Kidney capillary endothelial cell (primary cell): ENCODE results near the gene B4GALT5.
"Not testable (repeated sequence)": the region's sequence is repeated elsewhere in the genome, so short reads cannot be mapped to it uniquely, and the experiment has no call there.

ENCODE experiments used
- DNase-seq: peaks from one replicate; pipeline ENCODE4 v3.0.0-alpha.2; 2018; ENCODE audit warnings: low spot score

Gene B4GALT5

GRCh38 chr20:49680484-49680883, 33.2 kb downstream of the B4GALT5 start:
- no peak for DNase-seq

- DNase-seq: no peak
These were observed 34.0 kb downstream of the B4GALT5 start for GRCh38 chr20:49679634-49680033.

GRCh38 chr20:49677777-49678758, 35.6 kb downstream of the B4GALT5 start:
- no peak for DNase-seq

- DNase-seq: peak; percentile 54
These were observed 36.9 kb downstream of the B4GALT5 start for GRCh38 chr20:49676581-49677291.

- DNase-seq: no peak
These were observed 38.1 kb downstream of the B4GALT5 start for GRCh38 chr20:49675368-49676151.

GRCh38 chr20:49674383-49675352, 39.0 kb downstream of the B4GALT5 start:
- DNase-seq: no peak

- no peak for DNase-seq
These were observed 41.5 kb downstream of the B4GALT5 start for GRCh38 chr20:49672096-49672664.

- no peak for DNase-seq
These were observed 42.2 kb downstream of the B4GALT5 start for GRCh38 chr20:49671433-49671832.

- DNase-seq: no peak
These were observed 44.0 kb downstream of the B4GALT5 start for GRCh38 chr20:49669601-49670189.

- not testable (repeated sequence) for DNase-seq
These were observed 44.8 kb downstream of the B4GALT5 start for GRCh38 chr20:49668878-49669195.

GRCh38 chr20:49668181-49668877, 45.3 kb downstream of the B4GALT5 start:
- no peak for DNase-seq

- DNase-seq: no peak
These were observed 46.8 kb downstream of the B4GALT5 start for GRCh38 chr20:49666911-49667310.

GRCh38 chr20:49665796-49666195, 47.9 kb downstream of the B4GALT5 start:
- DNase-seq: no peak

- DNase-seq: no peak
These were observed 48.9 kb downstream of the B4GALT5 start for GRCh38 chr20:49664612-49665313.

- DNase-seq: no peak
These were observed 50.6 kb downstream of the B4GALT5 start for GRCh38 chr20:49663112-49663511.

- DNase-seq: peak; percentile 16
These were observed 51.9 kb downstream of the B4GALT5 start for GRCh38 chr20:49661560-49662329.

GRCh38 chr20:49660912-49661311, 52.8 kb downstream of the B4GALT5 start:
- no peak for DNase-seq

GRCh38 chr20:49659056-49659455, 54.6 kb downstream of the B4GALT5 start:
- no peak for DNase-seq
